Vagina (tissue), 2 donors: Measurements from ENCODE around the gene HS6ST2.

ENCODE experiments used
- CTCF ChIP-seq, 3 experiments: fragments of 450-650 bp in 2 of 3; fragments of 200-600 bp in 1 of 3; sonication (generic) in 1 of 3; IDR thresholded peaks; one replicate each; pipeline ENCODE4 v1.5.1; 2017 to 2019; ENCODE audit warnings: antibody characterized with exemption in 3 of 3, mild to moderate bottlenecking in 2 of 3, moderate library complexity in 2 of 3
- POLR2A ChIP-seq, 2 donors: fragments of 450-650 bp; IDR thresholded peaks; one replicate each; pipeline ENCODE4 v1.6.1; 2017; ENCODE audit warnings: antibody characterized with exemption in 2 of 2, mild to moderate bottlenecking in 2 of 2, moderate library complexity in 2 of 2
- POLR2AphosphoS5 ChIP-seq, 2 donors: sonication (generic); formaldehyde crosslinking; IDR thresholded peaks; one replicate each; pipeline ENCODE4 v1.9.0; 2017; ENCODE audit warnings: antibody characterized with exemption in 2 of 2, mild to moderate bottlenecking in 2 of 2, low read depth in 1 of 2; ENCODE audit not compliant: insufficient read depth in 1 of 2

DNA sequence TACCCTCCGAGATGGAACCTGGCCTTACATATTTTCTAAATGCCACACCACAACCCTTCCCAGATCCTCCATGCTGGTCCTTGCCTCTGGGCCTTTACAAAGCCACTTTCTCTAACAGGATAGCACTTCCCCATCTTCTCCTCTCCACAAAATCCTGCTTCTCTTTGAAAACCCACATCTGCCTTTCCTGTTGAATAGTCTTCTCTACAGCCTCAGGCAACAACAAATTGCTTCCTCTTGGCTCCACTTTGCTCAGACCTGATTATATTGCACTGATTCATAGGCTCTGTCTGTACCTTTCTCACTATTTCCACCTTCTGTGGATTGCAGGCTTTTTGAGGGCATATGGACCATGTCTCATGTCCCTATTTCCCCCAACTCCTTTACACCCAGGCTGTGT is 265.9 kb downstream of the HS6ST2 start:
- no peak for TF ChIP-seq CTCF (IDR thresholded peaks at IDR 0.05)
- no peak for TF ChIP-seq POLR2A (IDR thresholded peaks at IDR 0.05)
- TF ChIP-seq POLR2AphosphoS5 (IDR thresholded peaks at IDR 0.05; ENCODE audit: insufficient read depth in 1 of 2, low read depth in 1 of 2) = no peak
